ENCODE measurements around the gene PCDHGB7.
"Not testable (repeated sequence)": the region's sequence is repeated elsewhere in the genome, so short reads cannot be mapped to it uniquely, and the experiment has no call there.

Gene PCDHGB7

GRCh38 chr5:141430332-141431113 lies 13.0 kb downstream of the PCDHGB7 start, which contains the start of gene PCDHGA12:
PCDHGA12 (plus strand) TSS chr5:141430507; CDS start chr5:141430760, 253 bp downstream.
- no peak for DNase-seq

GRCh38 chr5:141431286-141431685 lies 13.8 kb downstream of the PCDHGB7 start:
- DNase-seq = no peak

GRCh38 chr5:141432308-141432707 lies 14.8 kb downstream of the PCDHGB7 start:
- not testable (repeated sequence) for DNase-seq

- DNase-seq = not testable (repeated sequence)
These were observed 15.2 kb downstream of the PCDHGB7 start for GRCh38 chr5:141432726-141433125.

- no peak for DNase-seq
These were observed 16.5 kb downstream of the PCDHGB7 start for GRCh38 chr5:141434006-141434405.

GRCh38 chr5:141437221-141437620 lies 19.7 kb downstream of the PCDHGB7 start:
- no peak for DNase-seq

GRCh38 chr5:141439411-141440141 lies 22.1 kb downstream of the PCDHGB7 start:
- DNase-seq = no peak

- DNase-seq = no peak
These were observed 22.9 kb downstream of the PCDHGB7 start for GRCh38 chr5:141440341-141440740.

GRCh38 chr5:141441571-141442170 lies 24.2 kb downstream of the PCDHGB7 start:
- DNase-seq = no peak

- no peak for DNase-seq
These were observed 47.9 kb downstream of the PCDHGB7 start for GRCh38 chr5:141465351-141465750.
